ENCODE data around the gene NUF2.

DNA sequence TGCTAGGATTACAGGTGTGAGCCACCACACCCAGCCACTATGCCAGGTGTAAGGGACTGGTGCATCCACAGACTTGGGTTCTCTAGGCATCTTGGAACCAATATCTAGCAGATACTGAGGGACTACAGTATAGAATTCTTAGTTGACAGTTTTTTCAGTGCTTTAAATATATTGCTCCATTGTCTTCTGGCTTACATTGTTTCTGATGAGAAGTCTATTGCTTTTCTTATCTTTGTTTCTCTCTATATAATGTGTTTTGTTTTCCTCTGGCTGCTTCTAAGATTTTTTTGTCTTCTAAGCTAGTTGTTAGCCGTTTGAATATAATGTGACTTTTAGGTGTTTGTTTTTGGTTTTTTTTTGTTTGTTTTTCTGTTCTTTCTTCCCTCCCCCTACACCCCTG lies 13.5 kb downstream of the NUF2 start:
- TF ChIP-seq, protein P1, sequence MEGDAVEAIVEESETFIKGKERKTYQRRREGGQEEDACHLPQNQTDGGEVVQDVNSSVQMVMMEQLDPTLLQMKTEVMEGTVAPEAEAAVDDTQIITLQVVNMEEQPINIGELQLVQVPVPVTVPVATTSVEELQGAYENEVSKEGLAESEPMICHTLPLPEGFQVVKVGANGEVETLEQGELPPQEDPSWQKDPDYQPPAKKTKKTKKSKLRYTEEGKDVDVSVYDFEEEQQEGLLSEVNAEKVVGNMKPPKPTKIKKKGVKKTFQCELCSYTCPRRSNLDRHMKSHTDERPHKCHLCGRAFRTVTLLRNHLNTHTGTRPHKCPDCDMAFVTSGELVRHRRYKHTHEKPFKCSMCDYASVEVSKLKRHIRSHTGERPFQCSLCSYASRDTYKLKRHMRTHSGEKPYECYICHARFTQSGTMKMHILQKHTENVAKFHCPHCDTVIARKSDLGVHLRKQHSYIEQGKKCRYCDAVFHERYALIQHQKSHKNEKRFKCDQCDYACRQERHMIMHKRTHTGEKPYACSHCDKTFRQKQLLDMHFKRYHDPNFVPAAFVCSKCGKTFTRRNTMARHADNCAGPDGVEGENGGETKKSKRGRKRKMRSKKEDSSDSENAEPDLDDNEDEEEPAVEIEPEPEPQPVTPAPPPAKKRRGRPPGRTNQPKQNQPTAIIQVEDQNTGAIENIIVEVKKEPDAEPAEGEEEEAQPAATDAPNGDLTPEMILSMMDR (IDR thresholded peaks at IDR 0.05 in 8 of 11, conservative IDR thresholded peaks at IDR 0.05 in 3 of 11), result no peak
- no peak for TF ChIP-seq POLR2A (IDR thresholded peaks at IDR 0.05)
